GM12891 (cell line): ENCODE data around the gene WNT2B.

Source experiments
- PAX5 ChIP-seq: IDR thresholded peaks from 2 replicates; pipeline ENCODE4 v1.6.1; 2011; ENCODE audit warnings: low read length, moderate library complexity, mild to moderate bottlenecking; ENCODE audit not compliant: insufficient read depth, severe bottlenecking
- POLR2A ChIP-seq: IDR thresholded peaks from 2 replicates; pipeline ENCODE4 v1.6.1; 2011; ENCODE audit warnings: low read depth, low read length, control low read depth
- POLR2AphosphoS5 ChIP-seq: IDR thresholded peaks from 2 replicates; pipeline ENCODE4 v1.6.1; 2011; ENCODE audit warnings: low read depth, low read length, control low read depth
- POU2F2 ChIP-seq: IDR thresholded peaks from 2 replicates; pipeline ENCODE4 v1.6.1; 2011; ENCODE audit warnings: low read depth, mild to moderate bottlenecking, control low read depth, low read length, moderate library complexity
- TAF1 ChIP-seq: IDR thresholded peaks from 2 replicates; pipeline ENCODE4 v1.6.1; 2011; ENCODE audit warnings: low read depth, low read length, control low read depth

GRCh38 chr1:112506306-112506705 is 2.5 kb upstream of the WNT2B start:
- TF ChIP-seq TAF1 = no peak
- TF ChIP-seq POLR2AphosphoS5 = no peak
- no peak for TF ChIP-seq POLR2A
- no peak for TF ChIP-seq PAX5
- no peak for TF ChIP-seq POU2F2
